ENCODE data around the gene PKNOX2. TPM values are rescaled to one million over a fixed set of nuclear protein-coding genes. Genes with fewer than 3 reads are reported as not detected.

The PKNOX2 gene
- total RNA-seq, 3 donors from 2014 or later (not counting 1 experiment from before 2014, with no cell fraction given), result not detected

DNA sequence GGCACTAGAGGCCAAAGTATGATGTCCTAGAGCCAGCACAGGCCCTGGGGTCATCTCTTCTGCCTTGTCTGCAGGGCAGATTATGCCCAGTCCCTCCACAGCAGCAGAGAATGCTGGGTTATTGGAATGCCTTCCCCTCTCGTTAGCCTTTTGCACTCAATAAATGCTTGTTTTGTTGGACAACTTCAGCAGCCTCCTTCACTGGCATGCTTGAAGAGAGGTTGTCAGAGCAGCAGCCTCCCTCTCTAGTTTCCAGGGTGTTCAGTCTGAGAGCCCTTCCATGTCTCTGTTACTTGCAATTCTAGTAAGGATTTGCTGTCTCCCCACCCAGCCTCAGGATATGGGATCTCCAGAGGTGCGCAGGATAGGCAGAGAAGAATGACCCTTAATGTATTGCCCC is 82.9 kb downstream of the PKNOX2 start:
- Mint-ChIP-seq H3K36me3 (no peaks in the 10 kb centered on the region), H3K4me3 (no peak overlapping the region), H3K27ac (no peak overlapping the region), H3K27me3 (ENCODE audit: low read depth in 2 of 2) (peaks cover 5 to 24% of the 10 kb centered on the region in 2 donors), H3K4me1 (no peaks in the 10 kb centered on the region), H3K9me3 (no peaks in the 10 kb centered on the region)
- no peak for TF ChIP-seq CTCF (IDR thresholded peaks at IDR 0.05)
- intact Hi-C loops (cut with micrococcal nuclease), result no loop called here
- H3K27ac ChIP-seq (ENCODE audit: low read length), result no peak overlapping the region
- DNase-seq (no peak), ATAC-seq (no peak)
- no peak overlapping the region for H3K4me3 ChIP-seq (ENCODE audit: low read length)
- H3K4me1 ChIP-seq (ENCODE audit: control insufficient read depth, insufficient read depth, low read length), result no peaks in the 10 kb centered on the region
- H3K9me3 ChIP-seq (ENCODE audit: control insufficient read depth, insufficient read depth, low read length), result no peaks in the 10 kb centered on the region
- H3K27me3 ChIP-seq (ENCODE audit: control insufficient read depth, insufficient read depth, low read length), result no peaks in the 10 kb centered on the region
- 87% methylated on average over 2 of the region's 2 CpGs for WGBS (ENCODE audit: insufficient coverage)
- no peaks in the 10 kb centered on the region for H3K36me3 ChIP-seq (ENCODE audit: control insufficient read depth, insufficient read depth, low read length)

- ATAC-seq (no peak), DNase-seq (no peak)
- Histone ChIP-seq H3K9me3 (ENCODE audit: control insufficient read depth, insufficient read depth, low read length) (no peaks in the 10 kb centered on the region), H3K36me3 (ENCODE audit: control insufficient read depth, insufficient read depth, low read length) (no peaks in the 10 kb centered on the region), H3K27ac (ENCODE audit: low read length) (no peak overlapping the region), H3K27me3 (ENCODE audit: control insufficient read depth, insufficient read depth, low read length) (no peaks in the 10 kb centered on the region), H3K4me3 (ENCODE audit: low read length) (no peak overlapping the region), H3K4me1 (ENCODE audit: control insufficient read depth, insufficient read depth, low read length) (no peaks in the 10 kb centered on the region)
- H3K27me3 Mint-ChIP-seq (ENCODE audit: low read depth in 2 of 2), result peaks cover 5 to 21% of the 10 kb centered on the region in 2 donors
- H3K4me3 Mint-ChIP-seq, result no peak overlapping the region
- intact Hi-C loops (cut with micrococcal nuclease), result no loop called here
- no peaks in the 10 kb centered on the region for H3K4me1 Mint-ChIP-seq
- 75% methylated on average over 16 of the region's 17 CpGs for WGBS (ENCODE audit: insufficient coverage)
- no peaks in the 10 kb centered on the region for H3K9me3 Mint-ChIP-seq
- no peak for TF ChIP-seq CTCF (IDR thresholded peaks at IDR 0.05)
- H3K27ac Mint-ChIP-seq, result no peak overlapping the region
- no peaks in the 10 kb centered on the region for H3K36me3 Mint-ChIP-seq
These were observed 86.0 kb downstream of the PKNOX2 start for GRCh38 chr11:125250318-125251213.

- peaks cover 5 to 15% of the 10 kb centered on the region in 2 donors for H3K27me3 Mint-ChIP-seq (ENCODE audit: low read depth in 2 of 2)
- no peak for DNase-seq
- no peaks in the 10 kb centered on the region for H3K4me1 Mint-ChIP-seq
- no peaks in the 10 kb centered on the region for H3K9me3 Mint-ChIP-seq
- intact Hi-C loops (cut with micrococcal nuclease), result no loop called here
- H3K27ac Mint-ChIP-seq, result no peak overlapping the region
- no peaks in the 10 kb centered on the region for H3K9me3 ChIP-seq (ENCODE audit: control insufficient read depth, insufficient read depth, low read length)
- WGBS (ENCODE audit: insufficient coverage), result 89% methylated on average over 3 of the region's 5 CpGs
- H3K36me3 ChIP-seq (ENCODE audit: control insufficient read depth, insufficient read depth, low read length), result no peaks in the 10 kb centered on the region
- no peaks in the 10 kb centered on the region for H3K4me1 ChIP-seq (ENCODE audit: control insufficient read depth, insufficient read depth, low read length)
- no peak overlapping the region for H3K27ac ChIP-seq (ENCODE audit: low read length)
- H3K27me3 ChIP-seq (ENCODE audit: control insufficient read depth, insufficient read depth, low read length), result no peaks in the 10 kb centered on the region
- no peaks in the 10 kb centered on the region for H3K36me3 Mint-ChIP-seq
- no peak overlapping the region for H3K4me3 ChIP-seq (ENCODE audit: low read length)
- H3K4me3 Mint-ChIP-seq, result no peak overlapping the region
- no peak for ATAC-seq
- no peak for TF ChIP-seq CTCF (IDR thresholded peaks at IDR 0.05)
These were observed 86.6 kb downstream of the PKNOX2 start for GRCh38 chr11:125251214-125251545.

DNA sequence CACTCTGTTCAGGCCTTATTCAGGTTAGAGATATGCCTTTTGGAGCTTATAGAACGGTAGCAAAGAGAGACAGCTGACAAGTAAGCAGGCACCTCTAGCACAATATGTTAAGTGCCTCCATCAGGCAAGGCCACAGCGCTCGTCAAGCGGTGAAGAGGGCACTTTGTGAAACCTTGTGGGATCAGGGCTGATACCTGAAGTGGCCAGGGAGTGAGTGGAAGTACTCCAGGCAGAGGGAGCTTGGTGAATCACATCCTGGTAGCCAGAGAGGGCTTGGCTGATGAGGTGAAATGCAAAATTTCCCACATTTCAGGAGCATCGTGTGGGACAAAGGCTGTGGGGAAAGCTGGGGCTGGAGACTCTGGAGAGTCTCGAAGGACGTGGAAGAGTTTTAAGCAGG is 87.4 kb downstream of the PKNOX2 start:
- Histone ChIP-seq H3K27ac (ENCODE audit: low read length) (no peak overlapping the region), H3K36me3 (ENCODE audit: control insufficient read depth, insufficient read depth, low read length) (no peaks in the 10 kb centered on the region), H3K4me1 (ENCODE audit: control insufficient read depth, insufficient read depth, low read length) (no peaks in the 10 kb centered on the region), H3K9me3 (ENCODE audit: control insufficient read depth, insufficient read depth, low read length) (no peaks in the 10 kb centered on the region), H3K4me3 (ENCODE audit: low read length) (no peak overlapping the region), H3K27me3 (ENCODE audit: control insufficient read depth, insufficient read depth, low read length) (no peaks in the 10 kb centered on the region)
- Mint-ChIP-seq H3K27ac (no peak overlapping the region), H3K36me3 (no peaks in the 10 kb centered on the region), H3K4me1 (no peaks in the 10 kb centered on the region), H3K27me3 (ENCODE audit: low read depth in 2 of 2) (peaks cover 5 to 12% of the 10 kb centered on the region in 2 donors), H3K4me3 (no peak overlapping the region), H3K9me3 (no peaks in the 10 kb centered on the region)
- no peak for TF ChIP-seq CTCF (IDR thresholded peaks at IDR 0.05)
- DNase-seq (no peak), ATAC-seq (no peak)
- intact Hi-C loops (cut with micrococcal nuclease), result no loop called here
- WGBS (ENCODE audit: insufficient coverage), result 86% methylated on average over 7 of the region's 7 CpGs

Measured in natural killer cell (primary cell).